ENCODE data around the gene SH2D4B.

- TF ChIP-seq EZH2 (IDR thresholded peaks at IDR 0.05; ENCODE audit: low read length, unreplicated experiment), result no peak
- TF ChIP-seq CTCF (conservative IDR thresholded peaks at IDR 0.05; ENCODE audit: low read depth, low read length), result no peak
These were observed 96.2 kb downstream of the SH2D4B start for GRCh38 chr10:80633910-80634309.

Data from PC-3 (cell line).